CD4-positive, alpha-beta T cell (primary cell): ENCODE measurements around the gene XKR3. TPM values are rescaled to one million over a fixed set of nuclear protein-coding genes. Genes with fewer than 3 reads are reported as not detected.
"Not testable (repeated sequence)": the region's sequence is repeated elsewhere in the genome, so short reads cannot be mapped to it uniquely, and the experiment has no call there.

ENCODE experiments used
- ATAC-seq: fragments of 200-7000 bp; cut with Tn5 transposase; one replicate; pipeline ENCODE4 v1.10.0; 2022; ENCODE audit warnings: mild to moderate bottlenecking; ENCODE audit not compliant: poor library complexity
- CTCF ChIA-PET: fragments of 350-600 bp; sonication (Branson Sonifier 250); formaldehyde crosslinking; loops from one replicate; lab custom pipeline; 2021; ENCODE audit warnings: antibody characterized with exemption, inconsistent platforms; lab: Charles Lee
- POLR2A ChIA-PET: fragments of 350-600 bp; sonication (Branson Sonifier 250); formaldehyde crosslinking; loops from one replicate; lab custom pipeline; 2021; ENCODE audit warnings: antibody characterized with exemption, inconsistent platforms; lab: Charles Lee
- DNase-seq, 14 experiments: peaks; one replicate each; pipeline ENCODE4 v3.0.0-alpha.2; 2013 to 2020; ENCODE audit warnings: mixed read lengths in 2 of 14
- H3K27ac ChIP-seq, 2 donors: one replicate each; pipeline versions ENCODE4 v1.5.1 to v1.7.0; 2013; ENCODE audit warnings: low read length in 2 of 2, low read depth in 1 of 2, mild to moderate bottlenecking in 1 of 2
- H3K27me3 ChIP-seq, 2 experiments: 1 replicate in 1 of 2; 2 replicates in 1 of 2; pipeline versions ENCODE4 v1.6.1 to v1.7.0; 2013; ENCODE audit warnings: low read length in 2 of 2, control low read depth in 1 of 2, mild to moderate bottlenecking in 1 of 2, moderate library complexity in 1 of 2; ENCODE audit not compliant: insufficient read depth in 2 of 2, control insufficient read depth in 1 of 2
- H3K36me3 ChIP-seq: one replicate; pipeline ENCODE4 v1.6.1; 2013; ENCODE audit warnings: low read length, control low read depth; ENCODE audit not compliant: insufficient read depth
- H3K4me1 ChIP-seq: one replicate; pipeline ENCODE4 v1.6.1; 2013; ENCODE audit warnings: low read length, control low read depth; ENCODE audit not compliant: insufficient read depth
- H3K4me3 ChIP-seq: one replicate; pipeline ENCODE4 v1.5.1; 2013; ENCODE audit warnings: mild to moderate bottlenecking, low read length, moderate library complexity
- H3K9me3 ChIP-seq, 2 experiments: 1 replicate in 1 of 2; 2 replicates in 1 of 2; pipeline versions ENCODE4 v1.6.1 to v1.7.0; 2013; ENCODE audit warnings: low read length in 2 of 2, mild to moderate bottlenecking in 2 of 2, control low read depth in 1 of 2, moderate library complexity in 1 of 2; ENCODE audit not compliant: control insufficient read depth in 1 of 2, insufficient read depth in 1 of 2
- H3K27ac Mint-ChIP-seq: one replicate; pipeline ENCODE4 v1.8.0; 2020; ENCODE audit warnings: mixed read lengths
- H3K27me3 Mint-ChIP-seq: one replicate; pipeline ENCODE4 v1.8.0; 2021; ENCODE audit warnings: mixed read lengths
- H3K36me3 Mint-ChIP-seq: one replicate; pipeline ENCODE4 v1.8.0; 2021; ENCODE audit warnings: low read depth, mixed read lengths
- H3K4me1 Mint-ChIP-seq: one replicate; pipeline ENCODE4 v1.8.0; 2021; ENCODE audit warnings: low read depth, mixed read lengths
- H3K4me3 Mint-ChIP-seq: one replicate; pipeline ENCODE4 v1.8.0; 2020; ENCODE audit warnings: mild to moderate bottlenecking, mixed read lengths
- H3K9me3 Mint-ChIP-seq: one replicate; pipeline ENCODE4 v1.8.0; 2020; ENCODE audit warnings: mixed read lengths
- CTCF ChIP-seq: fragments of 200-600 bp; IDR thresholded peaks from one replicate; pipeline ENCODE4 v1.8.0; 2022; ENCODE audit warnings: antibody characterized with exemption, mild to moderate bottlenecking
- intact Hi-C, 2 experiments: fragments of 100-400 bp; cut with DNase I in 1 of 2; cut with micrococcal nuclease in 1 of 2; formaldehyde crosslinking; loops; one replicate each; pipeline versions ENCODE4 v1.15.1 to v1.9.0; 2023 to 2025; cut with DNase I, micrococcal nuclease
- total RNA-seq, 174 experiments: library from RNA in 2 of 174; stranded (reverse) in 2 of 174; gene quantifications; one replicate each; pipeline ENCODE4 v1.2.3 and lab custom pipeline; 2021 to 2026

XKR3 gene
- total RNA-seq, 2 experiments from 2014 or later, result not detected

GRCh38 chr22:16776080-16776479 is 49.1 kb downstream of the XKR3 start:
- no peak for TF ChIP-seq CTCF
- peaks cover 9% of the 10 kb centered on the region for H3K9me3 Mint-ChIP-seq
- Histone ChIP-seq H3K27me3 (peaks cover 0 to 4% of the 10 kb centered on the region in 2 experiments), H3K4me3 (no peak overlapping the region), H3K4me1 (no peaks in the 10 kb centered on the region), H3K9me3 (peaks cover 7 to 11% of the 10 kb centered on the region in 2 experiments), H3K36me3 (no peaks in the 10 kb centered on the region), H3K27ac (no peak overlapping the region)
- ATAC-seq (no peak), DNase-seq (no peak)
- intact Hi-C loops, result no loop called here
- H3K27ac Mint-ChIP-seq, result no peak overlapping the region
- POLR2A ChIA-PET, result no interaction called here
- CTCF ChIA-PET, result no interaction called here
- no peaks in the 10 kb centered on the region for H3K36me3 Mint-ChIP-seq
- no peaks in the 10 kb centered on the region for H3K4me1 Mint-ChIP-seq
- H3K27me3 Mint-ChIP-seq, result no peaks in the 10 kb centered on the region
- no peak overlapping the region for H3K4me3 Mint-ChIP-seq

- Mint-ChIP-seq H3K9me3 (peaks cover 9% of the 10 kb centered on the region), H3K4me3 (no peak overlapping the region), H3K27ac (no peak overlapping the region), H3K4me1 (no peaks in the 10 kb centered on the region), H3K27me3 (no peaks in the 10 kb centered on the region), H3K36me3 (no peaks in the 10 kb centered on the region)
- no peak for TF ChIP-seq CTCF
- H3K9me3 ChIP-seq, result peaks cover 7 to 11% of the 10 kb centered on the region in 2 experiments
- ChIA-PET POLR2A (no interaction called here), CTCF (no interaction called here)
- DNase-seq (no peak), ATAC-seq (no peak)
- H3K4me3 ChIP-seq, result no peak overlapping the region
- no peaks in the 10 kb centered on the region for H3K4me1 ChIP-seq
- H3K36me3 ChIP-seq, result no peaks in the 10 kb centered on the region
- intact Hi-C loops, result no loop called here
- no peak overlapping the region for H3K27ac ChIP-seq
- H3K27me3 ChIP-seq, result peaks cover 0 to 2% of the 10 kb centered on the region in 2 experiments
Observed at GRCh38 chr22:16774911-16775500, 50.2 kb downstream of the XKR3 start.

GRCh38 chr22:16771569-16771968 is 53.6 kb downstream of the XKR3 start:
- H3K4me1 Mint-ChIP-seq, H3K9me3 Mint-ChIP-seq, H3K4me3 ChIP-seq, CTCF ChIA-PET, DNase-seq, H3K27me3 Mint-ChIP-seq, POLR2A ChIA-PET, H3K36me3 Mint-ChIP-seq, H3K36me3 ChIP-seq, H3K4me3 Mint-ChIP-seq, H3K27me3 ChIP-seq, H3K4me1 ChIP-seq, H3K27ac Mint-ChIP-seq, ATAC-seq, H3K27ac ChIP-seq, intact Hi-C loops: not testable (repeated sequence)
- peaks cover 11 to 12% of the 10 kb centered on the region in 2 experiments for H3K9me3 ChIP-seq

- intact Hi-C loops, H3K4me3 Mint-ChIP-seq, H3K4me1 ChIP-seq, H3K27ac Mint-ChIP-seq, H3K27ac ChIP-seq, H3K4me1 Mint-ChIP-seq, H3K4me3 ChIP-seq, DNase-seq, H3K9me3 ChIP-seq, CTCF ChIA-PET, H3K36me3 ChIP-seq, H3K36me3 Mint-ChIP-seq, POLR2A ChIA-PET, H3K27me3 Mint-ChIP-seq, ATAC-seq, H3K27me3 ChIP-seq: not testable (repeated sequence)
- H3K9me3 Mint-ChIP-seq, result peaks cover 11% of the 10 kb centered on the region
Observed at GRCh38 chr22:16767927-16768326, 57.3 kb downstream of the XKR3 start.

- H3K9me3 ChIP-seq, H3K27ac Mint-ChIP-seq, H3K4me1 Mint-ChIP-seq, POLR2A ChIA-PET, H3K27me3 Mint-ChIP-seq, intact Hi-C loops, H3K4me3 Mint-ChIP-seq, H3K36me3 ChIP-seq, ATAC-seq, H3K27ac ChIP-seq, H3K36me3 Mint-ChIP-seq, H3K4me3 ChIP-seq, DNase-seq, H3K4me1 ChIP-seq, CTCF ChIA-PET, H3K9me3 Mint-ChIP-seq, H3K27me3 ChIP-seq: not testable (repeated sequence)
Observed at GRCh38 chr22:16762224-16762623, 63.0 kb downstream of the XKR3 start.

- intact Hi-C loops, POLR2A ChIA-PET, CTCF ChIA-PET, H3K9me3 Mint-ChIP-seq, H3K27me3 ChIP-seq, DNase-seq, H3K4me1 Mint-ChIP-seq, H3K27ac ChIP-seq, H3K36me3 ChIP-seq, H3K9me3 ChIP-seq, H3K36me3 Mint-ChIP-seq, H3K27ac Mint-ChIP-seq, ATAC-seq, H3K4me3 ChIP-seq, H3K27me3 Mint-ChIP-seq, H3K4me3 Mint-ChIP-seq, H3K4me1 ChIP-seq: not testable (repeated sequence)
Observed at GRCh38 chr22:16760416-16760815, 64.8 kb downstream of the XKR3 start.
